ENCODE data around the gene RBPMS2.

RBPMS2 gene

DNA sequence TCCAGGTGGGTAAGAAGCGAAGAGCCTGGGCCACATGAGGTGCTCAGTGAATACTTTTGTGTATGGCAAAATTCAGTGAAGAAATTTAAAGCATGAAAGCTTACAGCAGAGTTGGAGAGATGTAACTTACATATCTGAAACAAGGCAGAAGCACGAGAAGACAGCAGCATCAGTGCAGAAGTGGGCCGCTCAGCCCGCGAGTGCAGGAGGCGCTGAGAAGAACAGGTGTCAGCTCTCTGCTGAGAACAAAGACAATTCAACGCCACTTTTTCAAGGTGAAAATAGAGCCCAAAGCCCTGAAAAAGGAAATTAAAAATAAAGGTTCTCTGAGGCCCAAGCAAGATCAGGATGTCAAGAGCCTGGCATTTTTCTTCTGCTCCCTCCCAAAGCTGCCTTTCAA, 58.3 kb downstream of the RBPMS2 start:
- no peak for DNase-seq

DNA sequence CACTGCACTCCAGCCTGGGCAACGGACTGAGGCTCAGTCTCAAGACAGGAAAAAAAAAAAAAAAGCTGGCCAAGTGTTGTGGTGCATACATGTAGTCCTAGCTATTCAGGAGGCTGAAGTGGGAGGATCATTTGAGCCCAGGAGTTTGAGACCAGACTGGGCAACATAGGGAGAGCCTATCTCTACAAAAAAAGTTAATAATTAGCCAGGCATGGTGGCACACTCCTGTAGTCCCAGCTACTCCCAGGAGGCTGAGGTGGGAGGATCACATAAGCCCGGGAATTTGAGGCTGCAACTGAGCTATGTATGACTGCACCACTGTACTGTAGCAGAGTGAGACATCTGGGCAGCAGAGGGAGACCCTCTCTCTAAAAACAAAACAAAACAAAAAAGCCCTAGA, 58.9 kb downstream of the RBPMS2 start:
- no peak for DNase-seq

DNA sequence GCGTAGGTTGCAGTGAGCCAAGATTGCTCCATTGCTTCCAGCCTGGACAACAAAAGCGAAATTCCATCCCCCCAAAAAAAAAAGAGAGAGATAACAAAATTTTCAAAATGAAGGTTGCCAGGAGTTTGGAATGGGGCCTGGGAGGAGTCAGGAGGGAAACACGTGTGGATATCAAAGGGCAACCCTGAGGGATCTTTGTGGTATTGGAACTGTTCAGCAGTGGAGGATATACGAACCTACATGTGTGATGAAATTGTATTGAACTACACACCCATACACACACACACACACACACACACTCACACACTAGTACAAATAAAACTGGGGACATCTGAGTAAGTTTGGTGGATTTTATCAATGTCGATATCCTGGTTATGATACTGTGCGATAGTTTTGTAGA, 61.8 kb downstream of the RBPMS2 start:
- no peak for DNase-seq

DNA sequence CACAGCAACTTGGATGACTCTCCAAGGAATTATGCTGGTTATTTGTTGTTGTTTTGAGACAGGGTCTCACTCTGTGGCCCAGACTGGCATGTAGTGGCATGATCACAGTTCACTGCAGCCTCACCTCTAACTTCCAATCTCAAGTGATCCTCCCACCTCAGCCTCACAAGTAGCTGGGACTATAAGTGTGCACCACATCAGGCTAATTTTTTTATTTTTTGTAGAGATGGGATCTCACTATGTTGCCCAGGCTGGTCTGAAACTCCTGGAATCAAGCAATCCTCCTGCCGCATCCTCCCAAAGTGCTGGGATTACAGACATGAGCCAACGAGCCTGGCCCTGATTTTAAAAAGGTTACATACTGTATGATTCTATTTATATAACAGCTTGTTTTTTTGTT, 63.0 kb downstream of the RBPMS2 start:
- no peak for DNase-seq

GRCh38 chr15:64710676-64711428, 64.5 kb downstream of the RBPMS2 start:
- DNase-seq = no peak

GRCh38 chr15:64706011-64706911, 69.1 kb downstream of the RBPMS2 start:
- DNase-seq = no peak

DNA sequence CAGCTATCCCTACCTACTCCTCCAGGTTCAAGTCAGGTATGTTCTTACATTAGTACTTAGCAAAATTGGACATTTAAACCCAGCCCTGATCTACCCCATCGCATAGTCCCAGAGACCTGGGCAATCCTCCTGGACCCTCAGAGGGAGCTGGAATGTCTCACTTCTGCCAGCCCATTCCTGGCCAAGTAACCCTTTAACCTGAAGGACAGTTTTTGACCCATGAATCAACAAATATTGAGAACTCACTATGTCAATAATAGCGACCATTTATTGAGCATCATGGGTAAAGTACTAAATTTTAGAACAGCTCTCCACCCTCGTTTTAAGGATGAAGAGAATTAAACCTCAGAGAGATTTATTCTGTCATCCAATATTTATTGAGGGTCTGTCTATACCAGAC, 70.4 kb downstream of the RBPMS2 start:
- DNase-seq = no peak

- DNase-seq = no peak
These were observed 71.8 kb downstream of the RBPMS2 start for GRCh38 chr15:64703632-64703959.

- DNase-seq = peak; percentile 89
These were observed 72.4 kb downstream of the RBPMS2 start for GRCh38 chr15:64702816-64703631.

DNA sequence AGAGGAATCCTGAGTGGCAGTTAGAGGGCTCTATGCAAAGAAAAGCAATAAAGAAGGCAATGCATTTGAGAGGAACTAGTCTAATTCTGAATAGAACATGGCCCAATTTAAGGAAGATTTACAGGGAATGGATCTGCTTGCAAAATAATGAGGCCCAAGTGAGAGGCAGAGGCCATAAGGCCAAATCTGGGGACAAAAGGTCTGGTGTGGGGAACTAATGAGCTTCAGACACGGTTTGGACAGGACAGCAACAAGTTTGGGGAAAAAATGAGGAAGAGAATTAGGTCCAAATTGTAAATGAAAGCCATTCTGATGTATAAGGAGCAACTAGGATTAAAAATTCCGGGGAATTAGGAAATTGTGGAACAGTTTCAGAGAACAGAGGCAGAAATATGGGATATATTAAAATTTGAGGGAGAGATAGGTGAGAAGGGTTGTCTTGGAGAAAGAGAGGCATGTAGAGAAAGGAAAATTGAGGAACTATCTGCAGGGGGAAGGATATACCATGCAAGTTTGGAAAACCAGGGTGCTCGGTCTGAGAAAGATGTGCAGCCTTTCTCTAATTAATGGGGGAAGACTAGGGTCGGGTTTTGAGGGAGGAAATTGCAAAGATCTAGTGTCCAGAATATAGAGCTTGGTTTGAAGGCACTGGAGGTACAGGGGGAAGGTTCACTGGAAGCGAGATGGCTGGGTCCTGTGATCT, 73.8 kb downstream of the RBPMS2 start:
- DNase-seq = no peak

GRCh38 chr15:64701051-64701450, 74.3 kb downstream of the RBPMS2 start:
- no peak for DNase-seq

GRCh38 chr15:64699751-64700388, 75.5 kb downstream of the RBPMS2 start:
- no peak for DNase-seq

- DNase-seq = no peak
These were observed 76.6 kb downstream of the RBPMS2 start for GRCh38 chr15:64698823-64699222.

DNA sequence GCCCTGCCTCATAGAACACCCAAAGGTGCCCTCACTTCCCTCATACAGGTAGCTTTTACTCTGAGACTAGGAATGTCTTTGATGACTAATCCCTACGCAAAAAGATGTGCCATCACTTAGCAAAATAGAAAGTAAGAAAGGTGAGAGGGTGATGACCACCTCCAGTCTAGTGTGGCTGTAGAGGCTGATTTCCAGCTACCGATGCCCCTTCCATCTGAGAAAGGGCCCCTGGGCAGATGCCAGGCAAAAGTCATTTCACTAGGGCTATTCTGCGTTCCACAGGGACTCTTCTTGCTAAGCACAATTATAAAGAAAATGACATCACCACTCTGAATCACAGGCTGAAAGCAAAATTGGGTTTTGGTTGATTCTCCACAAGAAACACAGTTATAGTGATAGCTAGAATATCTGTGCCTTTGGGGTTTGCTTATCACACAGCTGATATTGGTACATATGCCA, 77.4 kb downstream of the RBPMS2 start:
- no peak for DNase-seq

DNA sequence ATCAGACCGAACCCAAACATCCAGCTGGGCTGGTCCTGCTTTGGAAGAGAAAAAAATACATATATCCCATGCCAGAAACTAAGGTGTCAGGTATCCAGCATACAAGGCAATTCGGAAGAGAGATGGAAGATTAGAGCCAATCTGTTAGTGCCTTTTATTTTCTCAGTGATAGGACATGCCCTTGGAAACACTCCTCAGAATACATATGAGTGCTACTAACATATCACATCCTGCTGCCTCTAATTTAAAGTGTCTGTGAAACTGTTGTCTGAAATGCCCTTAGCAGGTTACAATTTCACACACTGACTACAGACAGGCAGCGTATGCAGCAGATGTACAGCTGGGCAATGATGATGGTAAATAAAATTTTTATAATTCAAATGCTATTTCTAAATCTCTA, 78.9 kb downstream of the RBPMS2 start:
- DNase-seq = no peak

DNA sequence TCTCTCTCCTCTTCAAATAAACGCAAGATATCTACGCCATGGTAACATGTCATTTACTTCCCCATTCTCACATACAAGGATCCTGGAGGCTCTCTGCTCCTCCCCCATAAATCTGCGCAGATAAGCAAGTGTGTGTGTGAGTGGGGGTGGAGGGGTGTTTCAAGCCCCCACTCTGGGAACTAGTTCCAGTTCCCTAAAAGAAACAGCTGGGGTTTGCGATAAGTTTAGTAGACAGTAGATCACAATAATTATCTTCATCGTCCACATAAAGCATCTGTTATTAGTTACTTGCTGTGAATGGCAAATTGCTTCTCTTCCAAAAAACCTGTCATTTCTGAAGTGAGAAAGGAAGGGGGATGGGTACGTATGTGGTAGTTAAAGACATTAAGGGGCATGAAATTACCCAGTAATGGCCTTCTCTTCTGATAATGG, 79.8 kb downstream of the RBPMS2 start:
- no peak for DNase-seq

DNA sequence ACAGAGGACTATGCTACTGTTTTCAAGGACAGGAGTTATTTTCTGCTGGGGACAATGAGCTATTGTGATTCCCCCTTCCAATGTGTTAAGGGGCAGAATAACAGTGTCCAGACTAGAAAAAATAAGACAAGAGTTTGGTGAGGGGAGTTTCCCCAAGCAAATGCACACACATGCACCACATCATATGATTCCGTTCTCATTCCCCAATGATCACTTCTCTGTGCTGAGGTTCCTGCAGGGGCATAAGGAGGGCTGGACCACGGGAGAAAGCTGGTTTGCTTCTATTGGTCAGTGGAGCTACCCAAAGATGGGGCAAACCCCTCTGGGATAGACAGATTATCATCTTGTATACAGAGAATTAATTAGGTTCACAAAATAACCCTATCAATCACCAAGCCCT, 80.6 kb downstream of the RBPMS2 start:
- no peak for DNase-seq

DNA sequence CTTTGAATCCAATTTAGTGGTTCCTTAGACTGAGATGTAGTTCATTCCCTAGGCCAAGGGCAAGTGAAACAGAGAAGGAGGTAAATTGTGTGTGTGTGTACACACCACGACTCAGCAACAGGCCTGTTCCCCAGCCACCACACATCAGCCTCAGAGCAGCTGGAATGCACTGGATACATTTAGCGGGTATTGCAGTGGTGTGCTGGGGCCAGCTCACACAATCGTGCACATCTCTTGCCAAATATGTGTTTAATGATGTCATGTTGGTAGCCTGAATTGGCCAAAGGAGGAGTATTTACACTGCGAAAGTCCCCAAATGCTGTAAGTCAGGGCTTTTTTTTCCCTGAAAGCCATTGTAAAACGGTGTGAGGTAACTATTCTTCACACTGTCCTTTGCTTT, 82.3 kb downstream of the RBPMS2 start:
- no peak for DNase-seq

DNA sequence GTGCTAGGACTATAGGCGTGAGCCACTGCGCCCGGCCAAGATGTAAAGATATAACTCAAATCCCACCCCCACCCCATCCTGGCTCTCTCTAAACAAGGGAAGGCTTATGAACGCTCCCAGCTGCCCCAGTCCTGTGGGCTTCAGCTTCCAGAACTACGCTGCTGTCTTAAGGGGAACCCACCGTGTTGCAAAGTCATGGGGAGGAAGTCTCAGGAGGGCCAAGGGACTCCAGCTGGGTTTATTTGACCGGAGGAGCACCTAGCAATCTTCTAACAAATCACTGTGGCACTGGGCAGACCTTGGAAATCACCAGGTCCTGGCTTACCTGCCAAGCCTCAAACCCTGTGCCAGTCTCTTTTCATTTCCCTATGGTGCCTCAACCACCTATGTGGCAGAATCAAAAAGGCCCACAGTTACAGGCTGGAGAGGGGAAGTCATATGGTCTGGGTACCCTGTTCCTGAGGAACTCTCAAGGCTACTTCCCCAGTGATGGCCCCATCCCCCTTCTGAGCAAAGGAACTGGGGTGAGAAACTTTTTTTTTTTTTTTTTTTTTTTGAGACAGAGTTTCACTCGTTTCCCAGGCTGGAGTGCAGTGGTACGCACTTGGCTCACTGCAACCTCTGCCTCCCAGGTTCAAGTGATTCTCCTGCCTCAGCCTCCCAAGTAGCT, 83.4 kb downstream of the RBPMS2 start:
- no peak for DNase-seq

- DNase-seq = no peak
These were observed 84.7 kb downstream of the RBPMS2 start for GRCh38 chr15:64690578-64691296.

GRCh38 chr15:64690008-64690407, 85.4 kb downstream of the RBPMS2 start:
- no peak for DNase-seq
